ENCODE results near the gene JAZF1.

JAZF1 gene

GRCh38 chr7:27866828-27867672 lies 313.5 kb downstream of the JAZF1 start:
- H3K4me1 ChIP-seq (ENCODE audit: insufficient read depth, low read length, severe bottlenecking): no peaks in the 10 kb centered on the region
- H3K79me2 ChIP-seq (ENCODE audit: insufficient read depth, low read length): no peaks in the 10 kb centered on the region
- H2AFZ ChIP-seq (ENCODE audit: low read length): no peak overlapping the region
- H3K4me3 ChIP-seq (ENCODE audit: low read depth, low read length, poor library complexity, severe bottlenecking): no peak overlapping the region
- TF ChIP-seq EZH2 (IDR thresholded peaks at IDR 0.05; ENCODE audit: borderline replicate concordance, low read length) (no peak), CTCF (IDR thresholded peaks at IDR 0.05; ENCODE audit: low read length) (no peak)
- H3K9me2 ChIP-seq (ENCODE audit: low read depth, low read length): no peaks in the 10 kb centered on the region
- H3F3A ChIP-seq (ENCODE audit: insufficient read depth, low read length): no peaks in the 10 kb centered on the region
- no peak overlapping the region for H3K9ac ChIP-seq (ENCODE audit: low read length)
- no peaks in the 10 kb centered on the region for H3K9me3 ChIP-seq (ENCODE audit: low read length)
- H3K27me3 ChIP-seq (ENCODE audit: insufficient read depth, low read length): no peaks in the 10 kb centered on the region
- no peak overlapping the region for H3K27ac ChIP-seq (ENCODE audit: low read depth, low read length, poor library complexity, severe bottlenecking)
- H3K36me3 ChIP-seq (ENCODE audit: insufficient read depth, low read length): no peaks in the 10 kb centered on the region; the same call in 1 of the 2 replicates
- H3K4me2 ChIP-seq (ENCODE audit: low read length): no peak overlapping the region
- no peaks in the 10 kb centered on the region for H4K20me1 ChIP-seq (ENCODE audit: insufficient read depth, low read length)

- no peaks in the 10 kb centered on the region for H3K4me1 ChIP-seq (ENCODE audit: insufficient read depth, low read length, severe bottlenecking)
- H3K9ac ChIP-seq (ENCODE audit: low read length): no peak overlapping the region
- H3K4me3 ChIP-seq (ENCODE audit: low read depth, low read length, poor library complexity, severe bottlenecking): no peak overlapping the region
- H3K36me3 ChIP-seq (ENCODE audit: insufficient read depth, low read length): no peaks in the 10 kb centered on the region
- no peaks in the 10 kb centered on the region for H3K9me2 ChIP-seq (ENCODE audit: low read depth, low read length)
- H3K79me2 ChIP-seq (ENCODE audit: insufficient read depth, low read length): no peaks in the 10 kb centered on the region
- TF ChIP-seq CTCF (IDR thresholded peaks at IDR 0.05; ENCODE audit: low read length) (no peak), EZH2 (IDR thresholded peaks at IDR 0.05; ENCODE audit: borderline replicate concordance, low read length) (no peak)
- H3F3A ChIP-seq (ENCODE audit: insufficient read depth, low read length): no peaks in the 10 kb centered on the region
- no peaks in the 10 kb centered on the region for H3K27me3 ChIP-seq (ENCODE audit: insufficient read depth, low read length)
- no peaks in the 10 kb centered on the region for H3K9me3 ChIP-seq (ENCODE audit: low read length)
- H2AFZ ChIP-seq (ENCODE audit: low read length): no peak overlapping the region
- no peak overlapping the region for H3K27ac ChIP-seq (ENCODE audit: low read depth, low read length, poor library complexity, severe bottlenecking)
- H4K20me1 ChIP-seq (ENCODE audit: insufficient read depth, low read length): no peaks in the 10 kb centered on the region
- no peak overlapping the region for H3K4me2 ChIP-seq (ENCODE audit: low read length)
Measured at GRCh38 chr7:27866256-27866655, 314.3 kb downstream of the JAZF1 start.

GRCh38 chr7:27863880-27864279 lies 316.7 kb downstream of the JAZF1 start:
- H3K27me3 ChIP-seq (ENCODE audit: insufficient read depth, low read length): no peaks in the 10 kb centered on the region
- no peaks in the 10 kb centered on the region; the same call in 1 of the 2 replicates for H3K36me3 ChIP-seq (ENCODE audit: insufficient read depth, low read length)
- TF ChIP-seq CTCF (IDR thresholded peaks at IDR 0.05; ENCODE audit: low read length): no peak
- TF ChIP-seq EZH2 (IDR thresholded peaks at IDR 0.05; ENCODE audit: borderline replicate concordance, low read length): no peak
- no peak overlapping the region for H3K4me3 ChIP-seq (ENCODE audit: low read depth, low read length, poor library complexity, severe bottlenecking)
- no peaks in the 10 kb centered on the region for H3K9me2 ChIP-seq (ENCODE audit: low read depth, low read length)
- no peaks in the 10 kb centered on the region for H3K4me1 ChIP-seq (ENCODE audit: insufficient read depth, low read length, severe bottlenecking)
- H3K9me3 ChIP-seq (ENCODE audit: low read length): no peaks in the 10 kb centered on the region
- no peaks in the 10 kb centered on the region for H3K79me2 ChIP-seq (ENCODE audit: insufficient read depth, low read length)
- H4K20me1 ChIP-seq (ENCODE audit: insufficient read depth, low read length): no peaks in the 10 kb centered on the region
- no peak overlapping the region for H2AFZ ChIP-seq (ENCODE audit: low read length)
- H3K27ac ChIP-seq (ENCODE audit: low read depth, low read length, poor library complexity, severe bottlenecking): no peak overlapping the region
- H3K9ac ChIP-seq (ENCODE audit: low read length): no peak overlapping the region
- no peak overlapping the region for H3K4me2 ChIP-seq (ENCODE audit: low read length)
- no peaks in the 10 kb centered on the region for H3F3A ChIP-seq (ENCODE audit: insufficient read depth, low read length)

Data from OCI-LY1 (cell line).